PC-3 (cell line): ENCODE measurements around the gene POLR1C. TPM values are rescaled to one million over a fixed set of nuclear protein-coding genes. Genes with fewer than 3 reads are reported as not detected.

ENCODE experiments used
- ATAC-seq: fragments of 200-7000 bp; cut with Tn5 transposase; 2 replicates; pipeline ENCODE4 v1.9.1; 2020; ENCODE audit warnings: mild to moderate bottlenecking, moderate library complexity
- BruUV-seq: library from RNA; stranded (reverse); fragments of 400-500 nt; replicated peaks from 2 replicates; lab custom pipeline; 2021; lab: Mats Ljungman, UMichigan
- CTCF ChIA-PET: fragments of 300-600 bp; sonication (Branson Sonifier 250); formaldehyde crosslinking; loops from one replicate; lab custom pipeline; 2022; ENCODE audit warnings: antibody characterized with exemption; lab: Charles Lee
- POLR2A ChIA-PET: fragments of 300-600 bp; sonication (Branson Sonifier 250); formaldehyde crosslinking; loops from one replicate; lab custom pipeline; 2022; ENCODE audit warnings: antibody characterized with exemption; ENCODE audit not compliant: unreplicated experiment; lab: Charles Lee
- DNase-seq: peaks from one replicate; pipeline ENCODE4 v3.0.0-alpha.2; 2015
- H2AFZ ChIP-seq: fragments of 300-600 bp; sonication (generic); 2 replicates; pipeline ENCODE4 v1.6.0; 2016; ENCODE audit warnings: antibody characterized with exemption, low read length
- H3F3A ChIP-seq: fragments of 300-600 bp; sonication (generic); one replicate; pipeline ENCODE4 v1.6.0; 2017; ENCODE audit warnings: antibody characterized with exemption, low read length, control low read depth, mild to moderate bottlenecking; ENCODE audit not compliant: unreplicated experiment
- H3K27ac ChIP-seq: fragments of 300-600 bp; sonication (generic); 2 replicates; pipeline ENCODE4 v1.5.1; 2016; ENCODE audit warnings: mild to moderate bottlenecking, low read length
- H3K27me3 ChIP-seq: fragments of 300-600 bp; sonication (generic); 2 replicates; pipeline ENCODE4 v1.6.1; 2016; ENCODE audit warnings: low read length, mixed read lengths
- H3K36me3 ChIP-seq: fragments of 300-600 bp; sonication (generic); 2 replicates; pipeline ENCODE4 v1.6.1; 2016; ENCODE audit warnings: low read depth, mixed run types, low read length, mixed read lengths
- H3K4me1 ChIP-seq: fragments of 300-600 bp; sonication (generic); 2 replicates; pipeline ENCODE4 v1.5.1; 2016; ENCODE audit warnings: low read length; ENCODE audit not compliant: insufficient read depth
- H3K4me2 ChIP-seq: fragments of 300-600 bp; sonication (generic); 2 replicates; pipeline ENCODE4 v1.6.0; 2016; ENCODE audit warnings: low read length
- H3K4me3 ChIP-seq: fragments of 300-600 bp; sonication (generic); 2 replicates; pipeline ENCODE4 v1.5.1; 2016; ENCODE audit warnings: mild to moderate bottlenecking, low read length, mixed read lengths
- H3K79me2 ChIP-seq: fragments of 300-600 bp; sonication (generic); 2 replicates; pipeline ENCODE4 v1.6.1; 2017; ENCODE audit warnings: low read length, mixed read lengths
- H3K9ac ChIP-seq: fragments of 300-600 bp; sonication (generic); 2 replicates; pipeline ENCODE4 v1.6.0; 2016; ENCODE audit warnings: mild to moderate bottlenecking, low read length
- H3K9me2 ChIP-seq: fragments of 300-600 bp; sonication (generic); replicated peaks from 2 replicates; pipeline ENCODE4 v1.6.1; 2016; ENCODE audit warnings: mixed run types, low read length, mixed read lengths
- H3K9me3 ChIP-seq: fragments of 300-600 bp; sonication (generic); 2 replicates; pipeline ENCODE4 v1.6.1; 2016; ENCODE audit warnings: low read length, mixed read lengths
- H4K20me1 ChIP-seq: fragments of 300-600 bp; sonication (generic); 2 replicates; pipeline ENCODE4 v1.6.1; 2016; ENCODE audit warnings: low read length, mixed read lengths
- CTCF ChIP-seq: fragments of 300-600 bp; sonication (generic); conservative IDR thresholded peaks from 2 replicates; pipeline ENCODE4 v1.5.1; 2017; ENCODE audit warnings: antibody characterized with exemption, low read depth, mild to moderate bottlenecking, low read length
- EZH2 ChIP-seq: fragments of 300-600 bp; sonication (generic); IDR thresholded peaks from one replicate; pipeline ENCODE4 v1.6.1; 2017; ENCODE audit warnings: antibody characterized with exemption, mild to moderate bottlenecking, low read length; ENCODE audit not compliant: unreplicated experiment
- EZH2phosphoT487 ChIP-seq: fragments of 300-600 bp; sonication (generic); IDR thresholded peaks from 2 replicates; pipeline ENCODE4 v1.6.1; 2018; ENCODE audit warnings: mild to moderate bottlenecking, antibody characterized with exemption, low read length, borderline replicate concordance
- intact Hi-C: fragments of 100-400 bp; cut with micrococcal nuclease; formaldehyde crosslinking; loops from 2 replicates; pipeline ENCODE4 v1.9.0; 2023
- total RNA-seq: library from RNA; depleted of rRNA; stranded (reverse); fragments of >200 nt; gene quantifications from 2 replicates; pipeline ENCODE4 v1.2.3, GENCODE V29; 2014

The POLR1C gene
- total RNA-seq, 1 experiment from 2014 or later, result 61.4 TPM

DNA sequence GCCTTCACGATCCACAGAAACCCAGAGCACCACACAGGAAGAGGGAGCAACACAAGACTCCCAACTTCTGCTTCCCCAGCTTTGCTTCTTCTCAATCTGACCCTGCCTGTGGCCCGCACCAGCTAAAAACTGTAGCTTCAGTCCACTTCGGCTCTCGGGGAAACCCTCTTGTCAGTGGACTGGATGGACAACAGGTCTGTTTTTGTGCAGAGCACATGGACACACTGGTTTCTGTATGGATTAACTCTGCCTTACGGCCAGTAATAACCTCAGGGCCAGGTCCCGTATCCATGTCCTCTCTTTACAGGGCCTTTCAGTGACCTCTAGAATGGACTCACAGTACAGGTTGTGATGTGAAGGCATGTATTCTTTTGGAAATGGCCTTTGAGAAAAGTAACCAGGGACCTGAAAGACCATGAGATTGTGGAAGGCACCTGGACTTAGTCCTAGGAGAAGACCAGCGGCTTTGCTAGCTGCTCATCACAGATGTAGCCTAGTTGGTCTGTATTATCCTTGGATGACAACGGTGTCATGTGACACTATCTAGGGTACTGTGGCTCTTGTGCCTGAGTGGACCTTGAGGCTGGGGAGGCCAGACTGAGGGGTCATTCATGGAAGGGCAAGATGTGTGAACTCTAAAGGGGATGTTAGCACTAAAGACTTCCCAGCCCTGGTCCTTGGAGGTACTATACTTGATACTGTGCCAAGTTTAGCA lies 5.8 kb downstream of the POLR1C start:
- no peaks in the 10 kb centered on the region for H3K9me3 ChIP-seq
- peaks cover 83% of the 10 kb centered on the region for H3K36me3 ChIP-seq
- no peaks in the 10 kb centered on the region for H3F3A ChIP-seq
- no peak overlapping the region for H3K27ac ChIP-seq
- ChIA-PET CTCF (no interaction called here), POLR2A (no interaction called here)
- no peak overlapping the region for H2AFZ ChIP-seq
- peaks cover 26% of the 10 kb centered on the region for H3K79me2 ChIP-seq
- TF ChIP-seq EZH2phosphoT487 (no peak), EZH2 (no peak), CTCF (no peak)
- peaks cover 20% of the 10 kb centered on the region for H4K20me1 ChIP-seq
- H3K4me3 ChIP-seq, result no peak overlapping the region
- H3K4me1 ChIP-seq, result peaks cover 4% of the 10 kb centered on the region; the same call in 1 of the 2 replicates
- no peaks in the 10 kb centered on the region for H3K9me2 ChIP-seq
- H3K9ac ChIP-seq, result no peak overlapping the region
- no peak overlapping the region for H3K4me2 ChIP-seq
- intact Hi-C loops, result no loop called here
- H3K27me3 ChIP-seq, result no peaks in the 10 kb centered on the region
- ATAC-seq, result no peak
- DNase-seq, result no peak
- TSS peak; percentile 10 for BruUV-seq

DNA sequence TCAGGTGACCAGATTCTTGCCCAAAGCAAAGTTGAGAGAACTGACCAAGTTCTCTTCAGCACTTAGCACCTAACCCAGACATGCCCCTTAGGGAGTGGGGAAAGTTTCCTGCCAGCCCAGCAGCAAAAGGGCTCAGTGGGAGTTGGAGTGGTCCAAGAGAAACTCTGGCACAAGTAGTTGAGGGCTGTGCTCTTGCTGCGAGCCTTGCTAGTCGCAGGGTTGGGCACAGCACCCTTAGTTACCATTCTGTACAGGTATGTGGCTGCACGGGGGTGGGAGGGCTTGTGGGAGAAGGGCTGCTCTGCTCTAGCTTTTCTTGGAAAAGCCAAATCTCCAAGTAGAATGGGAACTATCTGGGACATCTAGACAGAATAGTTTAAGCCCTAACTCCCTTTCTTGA lies 6.4 kb downstream of the POLR1C start:
- ChIA-PET POLR2A (no interaction called here), CTCF (no interaction called here)
- peaks cover 89% of the 10 kb centered on the region for H3K36me3 ChIP-seq
- H4K20me1 ChIP-seq, result peaks cover 14% of the 10 kb centered on the region
- peaks cover 20% of the 10 kb centered on the region for H3K79me2 ChIP-seq
- no peak overlapping the region for H3K9ac ChIP-seq
- no peaks in the 10 kb centered on the region for H3K27me3 ChIP-seq
- H3K4me1 ChIP-seq, result peaks cover 4% of the 10 kb centered on the region; the same call in 1 of the 2 replicates
- no peak overlapping the region for H3K4me3 ChIP-seq
- intact Hi-C loops, result no loop called here
- BruUV-seq, result no TSS peak
- no peak overlapping the region for H3K4me2 ChIP-seq
- no peaks in the 10 kb centered on the region for H3F3A ChIP-seq
- no peak overlapping the region for H3K27ac ChIP-seq
- DNase-seq, result no peak
- no peak overlapping the region for H2AFZ ChIP-seq
- no peak for TF ChIP-seq EZH2
- no peak for TF ChIP-seq CTCF
- TF ChIP-seq EZH2phosphoT487, result no peak
- no peaks in the 10 kb centered on the region for H3K9me2 ChIP-seq
- no peaks in the 10 kb centered on the region for H3K9me3 ChIP-seq
- ATAC-seq, result no peak

DNA sequence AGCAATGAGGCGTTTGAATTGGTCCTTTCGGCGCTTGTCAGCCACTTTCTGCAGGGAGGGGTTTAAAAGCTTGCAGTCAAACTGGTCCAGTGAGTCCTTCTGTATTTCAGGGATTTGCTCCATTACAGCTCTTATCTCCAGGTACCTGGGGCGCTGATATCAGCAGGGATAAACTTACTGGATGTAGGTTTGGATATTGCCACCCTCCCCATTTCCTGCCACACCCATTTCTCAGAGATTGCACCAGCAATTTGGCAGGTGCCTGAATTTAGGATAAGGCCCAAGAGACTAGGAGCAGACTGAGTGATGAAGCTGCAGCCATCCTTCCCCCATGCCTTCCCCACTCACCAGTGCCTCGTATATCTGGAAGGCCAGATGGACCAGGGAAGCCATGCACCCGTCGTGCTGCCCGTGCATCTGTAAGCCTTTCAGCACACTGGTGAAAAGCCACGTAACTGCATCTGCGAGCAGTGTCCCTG lies 7.6 kb downstream of the POLR1C start:
- Histone ChIP-seq H3K79me2 (peaks cover 8% of the 10 kb centered on the region), H3K27me3 (no peaks in the 10 kb centered on the region), H3K4me3 (no peak overlapping the region), H4K20me1 (peaks cover 2% of the 10 kb centered on the region; the same call in 1 of the 2 replicates), H3K4me2 (no peak overlapping the region), H3K9me2 (no peaks in the 10 kb centered on the region), H3K27ac (no peak overlapping the region), H3K36me3 (peaks cover 90% of the 10 kb centered on the region), H3K4me1 (no peaks in the 10 kb centered on the region), H3K9me3 (no peaks in the 10 kb centered on the region), H2AFZ (no peak overlapping the region), H3K9ac (no peak overlapping the region), H3F3A (no peaks in the 10 kb centered on the region)
- no TSS peak for BruUV-seq
- intact Hi-C loops, result no loop called here
- ATAC-seq (peak; percentile 8; the same call in 1 of the 2 replicates), DNase-seq (no peak)
- ChIA-PET POLR2A (interaction anchor here (0.5 kb wide), 1 partner anchor 9 kb away, joined by 3 read pairs; no protein-coding TSS in a partner anchor), CTCF (interaction anchor here (0.5 kb wide), 1 partner anchor 9 kb away, joined by 4 read pairs; no protein-coding TSS in a partner anchor)
- TF ChIP-seq EZH2phosphoT487, result no peak
- TF ChIP-seq EZH2, result no peak
- no peak for TF ChIP-seq CTCF
